ENCODE results near the gene UBE3C.

DNA sequence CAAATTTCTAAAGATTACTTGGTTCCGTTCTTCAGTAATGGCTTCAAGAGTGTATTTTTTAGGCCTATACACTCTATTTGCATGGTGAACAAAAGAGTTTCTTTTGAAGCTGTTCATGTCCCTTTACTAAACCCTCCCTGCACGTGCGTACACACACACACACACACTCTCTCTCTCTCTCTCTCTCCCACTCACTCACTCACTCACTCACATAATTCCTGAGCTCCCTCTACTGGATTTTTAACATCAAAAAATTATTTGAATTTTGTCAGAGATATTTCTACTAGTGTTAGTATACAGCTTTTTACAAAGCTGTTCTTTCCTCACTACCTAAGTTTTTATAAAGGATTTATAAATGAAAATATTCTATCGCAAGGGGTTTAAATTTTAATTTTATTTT is 85.9 kb downstream of the UBE3C start:
- TF ChIP-seq REST (IDR thresholded peaks at IDR 0.05; ENCODE audit: insufficient read depth in 1 of 2, low read depth in 2 of 2, low read length in 1 of 2) (no peak), CTCF (IDR thresholded peaks at IDR 0.05) (no peak), POLR2AphosphoS5 (IDR thresholded peaks at IDR 0.05; ENCODE audit: low read depth, low read length) (no peak), SIN3A (IDR thresholded peaks at IDR 0.05; ENCODE audit: borderline replicate concordance, insufficient read depth, low read depth, low read length) (no peak), TCF7L2 (IDR thresholded peaks at IDR 0.05; ENCODE audit: low read depth, low read length) (no peak)

All from Panc1 (cell line).